NCI-H1417 (cell line): ENCODE measurements around the gene RPP25.

Source experiments
- DNase-seq, 3 experiments: peaks; one replicate each; lab custom pipeline; 2025; lab: John Stamatoyannopoulos, UW

RPP25 gene

GRCh38 chr15:74956648-74957475 is at the start of gene RPP25:
Gene RPP25, minus strand, starts transcription at chr15:74956772. Its CDS starts 189 bp downstream, at chr15:74956583.
- DNase-seq, result peak; percentile 84 to 93 (median 90)

GRCh38 chr15:75002398-75002797 is 45.8 kb upstream of the RPP25 start:
- DNase-seq, result no peak

- DNase-seq, result no peak
Observed at GRCh38 chr15:75001310-75001709, 44.7 kb upstream of the RPP25 start.

- no peak for DNase-seq
Observed at GRCh38 chr15:74997543-74997942, 41.0 kb upstream of the RPP25 start.

- no peak for DNase-seq
Observed at GRCh38 chr15:74997141-74997540, 40.6 kb upstream of the RPP25 start.

- peak; percentile 47 to 90 (median 85) for DNase-seq
Observed at GRCh38 chr15:74995779-74996765, 39.5 kb upstream of the RPP25 start.

GRCh38 chr15:74995182-74995778 is 38.7 kb upstream of the RPP25 start, which contains the start of gene SCAMP5:
Gene SCAMP5, plus strand, starts transcription at chr15:74995563. Its CDS starts 16,277 bp downstream, at chr15:75011840.
- peak; percentile 95 to 98 (median 97) for DNase-seq

- no peak for DNase-seq
Observed at GRCh38 chr15:74994685-74995084, 38.1 kb upstream of the RPP25 start.

- peak in 1 of 3 experiments; percentile 7 for DNase-seq
Observed at GRCh38 chr15:74994236-74994635, 37.7 kb upstream of the RPP25 start.

- DNase-seq, result no peak
Observed at GRCh38 chr15:74992619-74993018, 36.0 kb upstream of the RPP25 start.

- DNase-seq, result no peak
Observed at GRCh38 chr15:74989527-74989926, 33.0 kb upstream of the RPP25 start.

GRCh38 chr15:74988007-74988800 is 31.6 kb upstream of the RPP25 start:
- DNase-seq, result peak; percentile 57 to 83 (median 67)

- peak in 2 of 3 experiments; percentile 18 to 33 for DNase-seq
Observed at GRCh38 chr15:74983725-74984231, 27.2 kb upstream of the RPP25 start.

GRCh38 chr15:74982183-74982582 is 25.6 kb upstream of the RPP25 start:
- DNase-seq, result no peak

- DNase-seq, result peak; percentile 36 to 84 (median 72)
Observed at GRCh38 chr15:74978503-74978902, 21.9 kb upstream of the RPP25 start.

- DNase-seq, result no peak
Observed at GRCh38 chr15:74978077-74978476, 21.5 kb upstream of the RPP25 start.

- peak in 1 of 3 experiments; percentile 40 for DNase-seq
Observed at GRCh38 chr15:74977599-74977998, 21.0 kb upstream of the RPP25 start.

- no peak for DNase-seq
Observed at GRCh38 chr15:74976159-74976558, 19.6 kb upstream of the RPP25 start.

- no peak for DNase-seq
Observed at GRCh38 chr15:74967670-74968069, 11.1 kb upstream of the RPP25 start.

- peak in 2 of 3 experiments; percentile 12 to 51 for DNase-seq
Observed at GRCh38 chr15:74964794-74965193, 8.2 kb upstream of the RPP25 start.

GRCh38 chr15:74963213-74963612 is 6.6 kb upstream of the RPP25 start:
- no peak for DNase-seq
